NB4 (cell line): ENCODE results near the gene CERS1.
A peak's percentile ranks its signal among the peaks of the same experiment; 100 is the strongest.

Source experiments
- DNase-seq: peaks from one replicate; pipeline ENCODE4 v3.0.0; 2010; ENCODE audit warnings: low read depth
- H3K4me3 ChIP-seq: one replicate; pipeline ENCODE4 v1.5.1; 2011; ENCODE audit warnings: mild to moderate bottlenecking, low read depth, low read length, moderate library complexity
- CTCF ChIP-seq: IDR thresholded peaks from one replicate; pipeline ENCODE4 v1.5.1; 2012; ENCODE audit warnings: low read depth, low read length
- MAX ChIP-seq: IDR thresholded peaks from 2 replicates; pipeline ENCODE4 v1.6.1; 2011; ENCODE audit warnings: low read depth, low read length
- MYC ChIP-seq: IDR thresholded peaks from 2 replicates; pipeline ENCODE4 v1.6.1; 2011; ENCODE audit warnings: low read depth, low read length
- POLR2A ChIP-seq: IDR thresholded peaks from 2 replicates; pipeline ENCODE4 v1.6.1; 2011; ENCODE audit warnings: mild to moderate bottlenecking; ENCODE audit not compliant: insufficient read length; ENCODE audit errors: extremely low read depth

Gene CERS1

GRCh38 chr19:18833849-18834643 lies 61.9 kb downstream of the CERS1 start:
- no peak for DNase-seq
- peak overlapping the region; percentile 94 for H3K4me3 ChIP-seq
- TF ChIP-seq POLR2A (no peak), MAX (no peak), CTCF (no peak), MYC (no peak)

- peak; percentile 28 for DNase-seq
- H3K4me3 ChIP-seq: peak overlapping the region; percentile 94
- 0 out of 2 replicates have a peak, but pooled peaks have one; percentile 9 for TF ChIP-seq MYC
- no peak for TF ChIP-seq POLR2A
- no peak for TF ChIP-seq MAX
Observed at GRCh38 chr19:18833141-18833476, 62.8 kb downstream of the CERS1 start.

GRCh38 chr19:18832306-18833140 lies 63.4 kb downstream of the CERS1 start:
- TF ChIP-seq POLR2A (no peak), CTCF (peak; percentile 12)
- peak; percentile 47 for DNase-seq
- H3K4me3 ChIP-seq: peak overlapping the region; percentile 94

GRCh38 chr19:18831524-18832305 lies 64.2 kb downstream of the CERS1 start, which contains the start of gene UPF1:
Gene UPF1 (plus strand): TSS chr19:18831959. CDS start chr19:18832210, 251 bp downstream.
- TF ChIP-seq MYC (peak; percentile 44; the same call in 1 of the 2 replicates), MAX (0 out of 2 replicates have a peak, but pooled peaks have one; percentile 7), CTCF (no peak), POLR2A (peak; percentile 93)
- peak within 1 kb of the TSS; percentile 94 for H3K4me3 ChIP-seq
- DNase-seq: peak; percentile 94

GRCh38 chr19:18830488-18830887 lies 65.5 kb downstream of the CERS1 start:
- no peak overlapping the region for H3K4me3 ChIP-seq
- TF ChIP-seq CTCF: no peak
- no peak for TF ChIP-seq MYC
- no peak for TF ChIP-seq POLR2A
- TF ChIP-seq MAX: no peak

More at GRCh38 chr19:18830488-18830887, 65.5 kb downstream of the CERS1 start:
- DNase-seq: no peak
